NOMO-1 (cell line): Measurements from ENCODE around the gene VPS52.

Experiments used
- DNase-seq, 2 experiments: peaks; one replicate each; lab custom pipeline; 2025; ENCODE audit not compliant: unreplicated experiment in 2 of 2; lab: John Stamatoyannopoulos, UW

VPS52 gene, protein sequence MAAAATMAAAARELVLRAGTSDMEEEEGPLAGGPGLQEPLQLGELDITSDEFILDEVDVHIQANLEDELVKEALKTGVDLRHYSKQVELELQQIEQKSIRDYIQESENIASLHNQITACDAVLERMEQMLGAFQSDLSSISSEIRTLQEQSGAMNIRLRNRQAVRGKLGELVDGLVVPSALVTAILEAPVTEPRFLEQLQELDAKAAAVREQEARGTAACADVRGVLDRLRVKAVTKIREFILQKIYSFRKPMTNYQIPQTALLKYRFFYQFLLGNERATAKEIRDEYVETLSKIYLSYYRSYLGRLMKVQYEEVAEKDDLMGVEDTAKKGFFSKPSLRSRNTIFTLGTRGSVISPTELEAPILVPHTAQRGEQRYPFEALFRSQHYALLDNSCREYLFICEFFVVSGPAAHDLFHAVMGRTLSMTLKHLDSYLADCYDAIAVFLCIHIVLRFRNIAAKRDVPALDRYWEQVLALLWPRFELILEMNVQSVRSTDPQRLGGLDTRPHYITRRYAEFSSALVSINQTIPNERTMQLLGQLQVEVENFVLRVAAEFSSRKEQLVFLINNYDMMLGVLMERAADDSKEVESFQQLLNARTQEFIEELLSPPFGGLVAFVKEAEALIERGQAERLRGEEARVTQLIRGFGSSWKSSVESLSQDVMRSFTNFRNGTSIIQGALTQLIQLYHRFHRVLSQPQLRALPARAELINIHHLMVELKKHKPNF

DNA sequence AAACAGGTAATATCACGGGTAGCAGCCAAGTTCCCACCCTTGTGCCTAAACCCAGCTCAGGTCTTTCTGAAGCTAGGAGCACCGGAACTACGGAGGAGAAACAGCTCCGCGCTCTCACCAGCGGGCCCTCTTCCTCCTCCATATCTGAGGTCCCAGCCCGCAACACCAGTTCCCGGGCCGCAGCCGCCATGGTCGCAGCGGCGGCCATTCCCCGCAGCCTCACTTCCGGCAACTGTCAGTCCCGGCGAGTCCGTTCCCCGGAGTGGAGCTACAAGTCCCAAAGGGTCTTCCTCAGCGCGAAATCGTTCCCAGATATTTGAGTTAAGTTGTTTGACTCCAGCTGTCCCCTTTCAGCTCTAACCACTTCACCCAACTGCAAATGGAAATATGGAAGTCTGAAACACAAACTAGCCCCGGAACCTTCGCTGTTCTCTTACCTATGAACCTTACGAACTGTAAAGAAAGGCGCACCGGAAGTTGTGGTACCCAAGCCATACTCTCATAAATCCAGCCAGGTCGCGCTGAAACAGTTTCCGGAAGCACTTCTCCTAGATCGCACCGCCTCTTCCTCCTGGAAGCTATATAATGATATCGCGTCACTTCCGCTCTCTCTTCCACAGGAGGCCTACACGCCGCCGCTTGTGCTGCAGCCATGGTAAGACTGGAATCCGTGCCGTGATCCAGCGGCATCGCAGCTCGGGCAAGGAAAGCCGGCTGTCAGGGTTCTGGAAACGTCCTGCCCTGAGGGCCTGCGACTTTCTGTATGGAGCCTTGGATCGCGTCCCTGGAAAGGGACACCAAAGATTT is at the start of gene VPS52, which contains the start of gene RPS18:
Gene VPS52 (minus strand): TSS at position 409 of the 807 bp plus-strand sequence. CDS start 201 bp downstream, at position 208.
Gene RPS18 (plus strand): TSS at position 608 of the 807 bp plus-strand sequence. CDS start 45 bp downstream, at position 653.
- peak; percentile 81 to 94 for DNase-seq

- no peak for DNase-seq
Measured at GRCh38 chr6:33321227-33321626, 49.6 kb upstream of the VPS52 start.

GRCh38 chr6:33320315-33321181 is 48.9 kb upstream of the VPS52 start:
- DNase-seq: no peak

DNA sequence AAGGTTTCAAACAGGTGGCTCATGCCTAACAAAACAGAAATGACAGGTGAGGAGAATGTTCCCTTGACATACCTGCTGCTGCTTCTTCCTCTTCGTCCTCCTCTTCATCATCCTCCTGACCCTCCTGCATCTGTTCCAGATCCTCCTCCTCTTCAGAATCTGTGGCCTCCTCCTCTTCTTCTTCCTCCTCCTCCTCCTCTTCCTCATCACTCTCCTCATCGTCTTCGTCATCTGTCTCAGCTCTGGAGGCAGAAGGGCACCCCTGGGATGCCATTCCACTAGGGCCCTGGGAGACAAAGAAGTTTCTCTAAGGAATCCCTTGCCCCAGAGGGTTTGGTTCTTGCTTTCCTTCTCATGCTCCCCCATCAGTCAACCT is 48.3 kb upstream of the VPS52 start:
- DNase-seq: no peak

DNA sequence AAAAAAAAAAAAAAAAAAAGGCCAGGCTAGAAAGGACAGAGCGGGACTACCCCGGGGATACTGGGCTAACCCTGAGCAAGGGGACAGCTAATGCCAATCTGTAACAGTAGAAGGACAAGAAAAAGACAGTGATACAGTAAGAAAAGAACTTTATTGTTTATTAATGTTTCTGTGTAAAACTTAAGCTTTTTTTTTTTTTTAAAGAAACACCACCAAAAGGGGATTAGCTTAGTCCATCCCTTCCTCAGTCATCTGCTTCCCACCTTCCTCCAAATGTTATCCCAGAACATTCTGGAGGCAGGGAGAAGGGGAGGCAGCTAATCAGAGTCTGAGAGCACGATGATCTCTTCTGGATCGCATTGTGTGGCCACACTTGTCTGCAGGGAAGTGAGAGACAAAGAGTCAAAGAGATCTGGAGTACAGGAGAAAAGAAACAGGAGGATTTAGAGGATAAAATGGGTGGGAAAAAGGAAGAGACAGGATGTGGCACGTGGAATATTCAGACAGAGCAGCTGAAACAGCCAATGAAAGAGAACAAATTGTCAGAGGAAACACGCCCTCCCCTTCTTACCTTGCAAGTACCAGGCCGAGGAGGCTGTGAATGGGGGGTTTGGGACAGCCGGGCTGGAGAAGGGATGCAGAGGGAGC is 46.9 kb upstream of the VPS52 start:
- DNase-seq: no peak

GRCh38 chr6:33317669-33318425 is 46.2 kb upstream of the VPS52 start, which contains the start of gene ZBTB22:
ZBTB22 (minus strand) TSS chr6:33317744; CDS start chr6:33316916, 828 bp downstream.
- peak; percentile 93 to 98 for DNase-seq

DNA sequence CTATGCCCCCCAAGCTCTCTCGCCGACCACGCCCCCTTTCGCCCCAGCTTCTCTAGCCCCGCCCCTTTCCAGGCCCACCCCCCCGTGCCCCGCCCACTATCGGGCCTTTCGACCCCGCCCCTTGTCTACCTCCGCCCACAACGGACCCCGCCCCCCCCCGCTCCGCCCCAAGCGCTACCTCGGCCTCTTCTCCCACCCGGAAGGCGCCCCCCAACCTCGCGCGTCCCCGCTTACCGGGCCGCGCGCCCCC is 45.7 kb upstream of the VPS52 start:
- peak in 1 of 2 experiments; percentile 24 for DNase-seq

GRCh38 chr6:33316603-33317418 is 45.1 kb upstream of the VPS52 start:
- peak in 1 of 2 experiments; percentile 10 for DNase-seq

DNA sequence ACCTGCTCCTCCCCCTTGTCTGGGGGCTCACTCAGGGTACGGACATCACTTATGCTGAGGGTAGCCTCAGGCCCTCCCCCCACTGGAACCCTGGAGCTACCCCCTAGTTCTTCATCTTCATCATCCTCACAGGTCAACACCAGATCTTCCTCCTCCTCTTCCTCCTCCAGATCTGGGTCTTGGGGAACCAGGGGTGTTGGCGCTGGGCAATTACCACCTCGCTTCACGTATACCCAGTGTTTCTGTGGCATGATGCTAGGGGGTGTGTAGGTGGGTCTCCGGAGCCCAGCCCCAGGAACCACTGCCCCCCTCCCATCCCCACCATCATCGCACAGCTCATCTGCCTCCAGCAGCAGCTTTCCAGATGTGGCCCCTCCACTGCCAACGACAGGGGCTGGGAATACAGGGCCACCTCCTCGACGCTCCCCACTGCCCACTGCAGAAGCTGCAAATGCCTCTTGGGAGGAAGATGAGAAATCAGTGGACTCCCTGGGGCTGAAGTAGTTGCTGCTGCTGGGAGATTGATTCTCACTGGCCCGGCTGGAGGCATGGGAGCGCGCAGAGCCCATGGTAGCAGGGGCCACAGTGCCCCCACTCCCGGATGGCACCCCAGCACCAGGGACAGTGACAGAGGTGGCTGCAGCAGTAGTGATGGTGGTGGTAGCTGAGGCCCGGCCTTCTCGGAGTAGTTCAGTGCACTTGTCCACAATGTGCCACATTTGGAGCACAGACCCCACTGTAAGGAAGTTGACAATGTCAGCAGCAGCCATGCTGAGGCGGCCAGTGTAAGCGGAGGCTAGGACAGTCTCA is 44.3 kb upstream of the VPS52 start:
- no peak for DNase-seq

DNA sequence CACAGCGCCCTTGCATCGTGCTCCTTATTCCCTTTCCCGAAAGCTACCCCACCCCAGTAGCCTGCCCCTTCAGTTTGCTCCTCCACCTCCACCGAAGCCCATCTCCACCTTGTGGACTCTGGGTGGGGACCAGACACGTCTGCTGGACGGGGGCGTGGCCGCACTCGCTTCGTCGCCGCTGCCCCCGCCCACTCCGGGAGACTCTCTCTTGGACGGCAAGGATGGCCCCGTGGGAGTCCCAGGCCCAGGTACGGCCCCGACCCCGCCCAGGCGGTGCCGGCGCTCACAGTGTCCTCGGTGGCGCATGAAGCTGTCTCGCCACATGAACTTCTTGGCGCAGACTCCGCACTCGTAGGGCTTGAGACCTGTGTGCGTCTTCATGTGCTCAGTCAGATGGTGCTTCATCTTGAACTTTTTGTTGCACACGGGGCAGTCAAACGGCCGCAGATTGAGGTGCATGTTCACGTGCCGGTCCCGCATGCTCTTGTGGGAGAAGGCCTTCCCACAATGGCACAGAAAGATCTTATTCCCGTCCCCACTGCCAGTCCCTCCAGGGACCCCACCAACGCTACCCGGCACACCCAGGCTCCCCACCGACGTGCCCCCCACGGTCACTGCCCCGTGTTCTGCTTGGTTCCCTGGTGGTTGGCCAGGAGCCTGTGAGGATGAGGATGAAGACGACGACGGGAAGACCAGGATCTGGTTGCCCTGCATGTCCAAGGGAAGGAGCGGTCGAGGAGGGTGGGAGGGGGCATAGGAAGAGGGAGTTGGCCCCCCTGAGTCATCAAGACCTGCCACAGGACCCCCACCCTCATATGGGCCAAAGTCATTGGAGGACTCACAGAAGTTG is 43.5 kb upstream of the VPS52 start:
- peak in 1 of 2 experiments; percentile 53 for DNase-seq

DNA sequence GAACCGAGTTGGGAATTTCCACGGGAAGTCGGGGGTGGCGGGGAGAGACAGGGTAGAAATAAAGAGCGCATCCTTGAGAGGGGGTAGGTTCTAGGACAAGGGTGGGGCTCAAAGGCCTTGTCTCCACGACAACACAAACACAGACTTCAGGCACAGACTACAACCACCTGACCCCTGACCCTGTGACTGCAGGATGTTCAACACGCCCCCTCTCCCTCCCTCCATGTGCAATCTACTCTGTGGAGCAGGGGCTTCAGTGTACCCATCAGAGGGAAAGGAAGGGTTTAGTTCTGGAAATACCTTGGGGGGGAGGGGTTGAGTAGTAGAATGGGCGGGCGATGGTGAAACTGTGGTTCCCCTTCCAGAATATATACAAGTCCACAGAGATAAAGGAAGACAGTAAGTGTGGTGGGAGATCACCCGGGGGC is 42.9 kb upstream of the VPS52 start:
- DNase-seq: peak; percentile 51 to 71

DNA sequence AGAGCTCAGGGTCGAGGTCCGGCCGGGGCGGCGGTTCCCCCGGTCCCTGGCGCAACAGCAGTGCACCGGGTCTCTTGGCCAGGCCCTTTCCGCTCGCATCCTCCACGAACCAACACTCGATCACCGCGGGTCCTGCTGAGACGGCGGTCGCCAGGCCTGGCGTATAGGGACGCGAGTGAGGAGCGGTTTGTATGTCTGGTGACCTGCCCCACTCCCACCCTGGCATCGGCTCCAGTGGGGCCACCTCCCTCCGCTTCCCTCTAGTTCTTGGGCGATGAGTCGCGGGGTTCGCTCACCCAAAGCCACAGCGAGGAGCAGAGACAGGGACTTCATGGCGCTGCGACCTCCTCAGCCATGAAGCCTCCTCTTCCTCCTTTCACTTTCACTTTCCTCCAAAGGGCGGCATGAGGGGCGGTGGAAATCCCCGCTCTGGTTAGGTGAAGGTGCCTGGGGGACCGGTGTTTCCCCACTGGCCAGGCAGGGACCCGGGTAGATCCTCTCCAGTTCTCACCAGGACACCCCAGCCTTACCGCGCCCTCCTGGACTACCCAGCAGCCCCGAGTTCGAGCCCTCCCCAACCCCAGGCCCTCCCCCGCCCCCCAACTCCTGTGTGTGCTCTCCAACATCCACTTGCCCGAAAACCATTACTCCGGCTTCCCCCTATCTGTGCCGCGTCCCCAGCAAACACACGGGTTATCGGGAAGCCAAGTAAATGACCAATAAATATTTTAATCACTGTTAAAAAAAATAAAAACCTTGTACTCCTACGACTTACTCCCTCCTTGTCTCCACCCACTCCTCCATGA is 42.2 kb upstream of the VPS52 start, which contains the start of gene TAPBP:
Gene TAPBP (minus strand): TSS at position 370 of the 806 bp plus-strand sequence. CDS start 37 bp downstream, at position 333.
- DNase-seq: peak; percentile 48 to 57

DNA sequence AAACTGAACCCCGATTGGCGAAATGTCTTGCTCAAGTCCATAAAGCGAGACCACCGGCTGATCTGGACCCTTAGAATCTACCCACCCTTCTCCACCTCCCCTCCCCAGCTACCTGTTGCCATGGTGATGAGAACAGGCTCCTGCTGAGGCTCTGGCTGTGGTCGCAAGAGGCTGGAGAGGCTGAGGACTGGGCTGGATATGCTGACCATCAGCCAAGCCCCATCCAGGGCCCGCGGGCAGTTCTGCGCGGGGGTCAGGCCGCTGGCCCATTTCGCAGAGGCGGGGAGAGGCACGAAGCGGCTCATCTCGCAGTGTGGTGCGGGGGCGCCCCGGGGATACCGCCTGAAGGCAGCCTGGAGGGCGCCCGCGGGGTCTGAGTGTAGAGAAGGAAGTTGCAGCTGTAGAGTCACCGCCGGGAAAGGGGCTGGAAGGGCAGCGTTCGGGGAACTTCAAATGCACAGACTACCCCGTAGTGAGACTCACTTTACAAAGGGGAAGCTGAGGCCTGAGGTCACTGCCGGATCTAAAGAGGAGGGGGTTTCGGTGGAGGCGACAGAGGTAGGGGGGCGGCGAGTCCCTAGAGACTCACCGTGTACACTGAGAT is 41.5 kb upstream of the VPS52 start:
- DNase-seq: peak; percentile 55 to 58

GRCh38 chr6:33312361-33313104 is 40.9 kb upstream of the VPS52 start:
- DNase-seq: peak; percentile 45 to 67
